ENCODE results near the gene ACTN4.
"Not testable (repeated sequence)": the region's sequence is repeated elsewhere in the genome, so short reads cannot be mapped to it uniquely, and the experiment has no call there.

The ACTN4 gene

GRCh38 chr19:38647368-38647965 is at the start of gene ACTN4:
ACTN4 (plus strand) TSS chr19:38647649; CDS start chr19:38647746, 97 bp downstream.
- peak; percentile 99 for DNase-seq (ENCODE audit: low spot score)
- TF ChIP-seq, protein P1, sequence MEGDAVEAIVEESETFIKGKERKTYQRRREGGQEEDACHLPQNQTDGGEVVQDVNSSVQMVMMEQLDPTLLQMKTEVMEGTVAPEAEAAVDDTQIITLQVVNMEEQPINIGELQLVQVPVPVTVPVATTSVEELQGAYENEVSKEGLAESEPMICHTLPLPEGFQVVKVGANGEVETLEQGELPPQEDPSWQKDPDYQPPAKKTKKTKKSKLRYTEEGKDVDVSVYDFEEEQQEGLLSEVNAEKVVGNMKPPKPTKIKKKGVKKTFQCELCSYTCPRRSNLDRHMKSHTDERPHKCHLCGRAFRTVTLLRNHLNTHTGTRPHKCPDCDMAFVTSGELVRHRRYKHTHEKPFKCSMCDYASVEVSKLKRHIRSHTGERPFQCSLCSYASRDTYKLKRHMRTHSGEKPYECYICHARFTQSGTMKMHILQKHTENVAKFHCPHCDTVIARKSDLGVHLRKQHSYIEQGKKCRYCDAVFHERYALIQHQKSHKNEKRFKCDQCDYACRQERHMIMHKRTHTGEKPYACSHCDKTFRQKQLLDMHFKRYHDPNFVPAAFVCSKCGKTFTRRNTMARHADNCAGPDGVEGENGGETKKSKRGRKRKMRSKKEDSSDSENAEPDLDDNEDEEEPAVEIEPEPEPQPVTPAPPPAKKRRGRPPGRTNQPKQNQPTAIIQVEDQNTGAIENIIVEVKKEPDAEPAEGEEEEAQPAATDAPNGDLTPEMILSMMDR (IDR thresholded peaks at IDR 0.05; ENCODE audit: extremely low read depth, missing control alignments), result no peak

DNA sequence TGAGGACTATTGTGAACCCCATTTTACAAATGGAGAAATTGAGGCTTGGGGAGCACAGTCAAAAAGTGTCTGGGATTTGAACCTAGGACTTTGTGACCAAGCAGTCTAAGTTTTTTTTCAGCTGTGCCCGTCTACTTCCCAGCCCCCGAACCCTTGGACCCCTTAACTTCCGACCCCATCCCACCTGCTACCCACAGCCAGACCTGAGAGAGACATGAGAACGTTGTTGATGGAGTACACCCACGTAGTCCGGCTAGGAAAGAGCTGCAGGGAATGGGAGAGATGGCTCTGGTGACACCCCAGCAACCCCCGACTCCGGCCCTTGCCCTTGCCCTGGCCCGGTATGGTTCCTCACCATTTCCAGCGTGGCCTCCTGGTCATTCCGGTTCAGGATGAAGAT is 47.7 kb upstream of the ACTN4 start:
- DNase-seq (ENCODE audit: low spot score), result no peak
- TF ChIP-seq, protein P1 (IDR thresholded peaks at IDR 0.05; ENCODE audit: extremely low read depth, missing control alignments), result no peak

DNA sequence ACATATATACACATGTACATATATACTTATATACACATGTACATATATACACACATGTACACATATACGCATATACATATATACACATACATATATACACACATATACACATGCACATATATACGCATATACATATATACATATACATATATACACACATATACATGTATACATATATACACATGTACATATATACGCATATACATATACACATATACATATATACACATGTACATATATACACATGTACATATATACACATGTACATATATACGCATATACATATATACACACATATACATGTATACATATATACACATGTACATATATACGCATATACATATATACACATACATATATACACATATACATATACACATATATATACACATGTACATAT is 44.6 kb upstream of the ACTN4 start:
- DNase-seq (ENCODE audit: low spot score), result not testable (repeated sequence)

GRCh38 chr19:38606131-38606530 is 41.3 kb upstream of the ACTN4 start:
- DNase-seq (ENCODE audit: low spot score), result no peak
- TF ChIP-seq, protein P1 (IDR thresholded peaks at IDR 0.05; ENCODE audit: extremely low read depth, missing control alignments), result no peak

DNA sequence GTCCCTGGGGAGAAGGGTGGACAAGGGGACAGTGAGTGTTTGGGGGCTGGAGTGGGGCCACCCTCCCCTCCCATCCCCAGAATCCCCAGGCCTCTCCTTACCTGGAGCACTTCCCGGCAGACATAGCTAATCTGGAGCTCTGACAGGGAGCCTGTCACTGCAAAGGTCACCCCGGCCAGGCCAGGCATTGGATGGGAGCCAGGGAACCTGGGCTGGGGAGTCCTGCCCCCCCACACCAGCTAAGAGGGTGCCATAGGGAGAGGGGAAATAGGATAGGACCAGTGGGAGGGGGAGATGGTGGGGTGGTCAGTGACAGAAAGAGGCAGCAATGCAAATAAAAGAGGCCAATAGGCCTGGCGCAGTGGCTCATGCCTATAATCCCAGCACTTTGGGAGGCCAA is 33.2 kb upstream of the ACTN4 start:
- TF ChIP-seq, protein P1 (IDR thresholded peaks at IDR 0.05; ENCODE audit: extremely low read depth, missing control alignments), result no peak
- no peak for DNase-seq (ENCODE audit: low spot score)

GRCh38 chr19:38615007-38615581 is 32.4 kb upstream of the ACTN4 start:
- no peak for DNase-seq (ENCODE audit: low spot score)
- TF ChIP-seq, protein P1 (IDR thresholded peaks at IDR 0.05; ENCODE audit: extremely low read depth, missing control alignments), result no peak

DNA sequence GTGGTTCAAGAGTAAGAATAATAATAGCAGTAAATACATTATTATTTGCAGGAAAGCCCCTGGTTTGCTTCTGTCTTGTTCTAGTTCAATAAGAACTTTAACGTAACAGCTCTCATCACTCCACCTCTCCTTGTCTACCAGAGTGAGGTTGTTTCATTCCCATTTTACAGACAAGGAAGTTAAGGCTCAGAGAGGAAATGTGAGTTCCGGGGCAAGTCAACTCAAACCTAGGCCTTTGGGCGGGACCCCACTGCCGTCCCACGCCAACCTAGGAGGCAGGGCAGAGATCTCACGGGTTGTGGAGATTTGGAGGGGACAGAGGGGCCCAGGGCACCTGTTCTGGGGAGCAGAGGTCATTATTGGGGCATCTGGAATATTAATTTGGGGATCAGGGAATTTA is 31.2 kb upstream of the ACTN4 start:
- TF ChIP-seq, protein P1 (IDR thresholded peaks at IDR 0.05; ENCODE audit: extremely low read depth, missing control alignments), result no peak
- no peak for DNase-seq (ENCODE audit: low spot score)

DNA sequence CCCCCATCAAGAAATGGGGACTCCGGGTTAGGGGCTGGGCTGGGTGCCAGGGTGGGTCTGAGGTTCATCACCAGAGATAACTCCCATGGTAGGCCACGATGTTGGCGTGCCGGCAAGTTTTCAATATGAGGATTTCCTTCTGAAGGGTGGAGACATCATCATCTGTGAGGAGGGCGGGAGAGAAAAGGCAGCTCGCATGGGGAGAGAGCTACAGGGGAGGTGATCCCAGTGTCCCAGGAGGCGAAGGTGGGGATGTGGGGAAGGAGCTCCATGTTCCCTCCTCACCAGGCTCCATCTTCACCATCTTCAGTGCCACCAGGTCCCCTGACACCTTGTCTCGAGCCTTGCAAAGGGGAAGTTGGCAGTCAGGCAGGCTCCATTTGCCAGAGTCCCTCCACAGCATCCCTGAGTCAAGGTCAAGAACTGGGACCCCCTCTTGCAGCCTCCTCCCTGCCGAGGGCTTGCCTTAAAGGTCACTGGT is 30.1 kb upstream of the ACTN4 start:
- DNase-seq (ENCODE audit: low spot score), result no peak
- TF ChIP-seq, protein P1 (IDR thresholded peaks at IDR 0.05; ENCODE audit: extremely low read depth, missing control alignments), result no peak

Measured in GM20000 (cell line).